Left lung (tissue), 10 donors: ENCODE data around the gene S100A5. TPM values are rescaled to one million over a fixed set of nuclear protein-coding genes. Genes with fewer than 3 reads are reported as not detected.

Source experiments
- ATAC-seq: fragments of 200-7000 bp; cut with Tn5 transposase; one replicate; pipeline ENCODE4 v1.9.1; 2020; ENCODE audit warnings: moderate library complexity
- DNase-seq, 4 donors: peaks; one replicate each; pipeline ENCODE4 v3.0.0-alpha.2; 2013 to 2020
- H3K27ac ChIP-seq, 2 donors: fragments of 200-600 bp; sonication (generic) in 1 of 2; one replicate each; pipeline versions ENCODE4 v1.5.0 to v1.8.0; 2020 to 2021
- H3K27me3 ChIP-seq, 2 donors: fragments of 200-600 bp; sonication (generic) in 1 of 2; one replicate each; pipeline versions ENCODE4 v1.5.0 to v1.8.0; 2020 to 2021
- H3K36me3 ChIP-seq, 2 donors: fragments of 200-600 bp; sonication (generic) in 1 of 2; one replicate each; pipeline versions ENCODE4 v1.5.0 to v1.8.0; 2020 to 2021
- H3K4me1 ChIP-seq, 2 donors: fragments of 200-600 bp; one replicate each; pipeline ENCODE4 v1.8.0; 2021
- H3K4me3 ChIP-seq, 2 donors: fragments of 200-600 bp; sonication (generic) in 1 of 2; one replicate each; pipeline versions ENCODE4 v1.5.0 to v1.8.0; 2020 to 2021; ENCODE audit warnings: mild to moderate bottlenecking in 1 of 2
- H3K9me3 ChIP-seq, 2 donors: fragments of 200-600 bp; sonication (generic) in 1 of 2; one replicate each; pipeline versions ENCODE4 v1.5.0 to v1.8.0; 2020 to 2021
- CTCF ChIP-seq, 2 donors: fragments of 200-600 bp; sonication (generic) in 1 of 2; IDR thresholded peaks; one replicate each; pipeline versions ENCODE4 v1.5.0 to v1.8.0; 2021; ENCODE audit warnings: antibody characterized with exemption in 2 of 2
- intact Hi-C, 2 donors: fragments of 100-400 bp; cut with DNase I; formaldehyde crosslinking; loops; one replicate each; pipeline versions ENCODE4 v1.11.2 to v1.14.2; 2022
- polyA plus RNA-seq, 6 donors: library from polyadenylated mRNA; unstranded; fragments of 120-200 nt; gene quantifications; one replicate each; pipeline ENCODE4 v1.2.1, GENCODE V29; 2013; ENCODE audit not compliant: insufficient read length in 6 of 6
- total RNA-seq, 2 donors: library from RNA; stranded (reverse); fragmentation: NEBNext Ultra II Directional; extraction: Animal tissue kit (Norgen Biotek cat#: 25700); gene quantifications; one replicate each; pipeline ENCODE4 v1.2.1, GENCODE V29; 2021
- donor health status: DM: no; HTN: yes; CAD: no.
- donor health status: DM: no; HTN: no; CAD: no.

S100A5 gene
- total and polyA plus RNA-seq, 8 donors, result 0.18 to 0.42 (median 0.36) TPM; not detected in 4

- no peaks in the 10 kb centered on the region for H3K9me3 ChIP-seq
- peak overlapping the region in 1 of 2 donors; percentile 66 for H3K4me3 ChIP-seq
- peaks cover 24 to 96% of the 10 kb centered on the region in 2 donors for H3K4me1 ChIP-seq
- no peaks in the 10 kb centered on the region for H3K27me3 ChIP-seq
- intact Hi-C loops, result no loop called here
- TF ChIP-seq CTCF (IDR thresholded peaks at IDR 0.05), result no peak
- H3K36me3 ChIP-seq, result peaks cover 0 to 23% of the 10 kb centered on the region in 2 donors
- ATAC-seq (no peak), DNase-seq (no peak)
- peak overlapping the region; percentile 13 to 95 for H3K27ac ChIP-seq
These were observed 2.4 kb upstream of the S100A5 start for GRCh38 chr1:153542956-153543711.

- TF ChIP-seq CTCF (IDR thresholded peaks at IDR 0.05), result no peak
- Histone ChIP-seq H3K4me1 (peaks cover 25 to 93% of the 10 kb centered on the region in 2 donors), H3K9me3 (no peaks in the 10 kb centered on the region), H3K4me3 (no peak overlapping the region), H3K27me3 (no peaks in the 10 kb centered on the region), H3K27ac (peak overlapping the region in 1 of 2 donors; percentile 95), H3K36me3 (peaks cover 0 to 23% of the 10 kb centered on the region in 2 donors)
- intact Hi-C loops, result no loop called here
- ATAC-seq (no peak), DNase-seq (no peak)
These were observed 1.2 kb upstream of the S100A5 start for GRCh38 chr1:153541641-153542590.

GRCh38 chr1:153539395-153540093, 1.2 kb downstream of the S100A5 start:
- Histone ChIP-seq H3K27ac (peak overlapping the region in 1 of 2 donors; percentile 95), H3K4me1 (peaks cover 23 to 83% of the 10 kb centered on the region in 2 donors), H3K27me3 (no peaks in the 10 kb centered on the region), H3K9me3 (no peaks in the 10 kb centered on the region), H3K36me3 (peaks cover 0 to 23% of the 10 kb centered on the region in 2 donors), H3K4me3 (no peak overlapping the region)
- TF ChIP-seq CTCF (IDR thresholded peaks at IDR 0.05), result no peak
- intact Hi-C loops, result no loop called here
- DNase-seq (no peak), ATAC-seq (no peak)

- no peak for ATAC-seq
These were observed 2.4 kb downstream of the S100A5 start for GRCh38 chr1:153538315-153538821.

More at GRCh38 chr1:153538315-153538821, 2.4 kb downstream of the S100A5 start:
- intact Hi-C loops, result no loop called here
- DNase-seq, result no peak
- no peak overlapping the region for H3K4me3 ChIP-seq
- no peaks in the 10 kb centered on the region for H3K27me3 ChIP-seq
- peaks cover 0 to 23% of the 10 kb centered on the region in 2 donors for H3K36me3 ChIP-seq
- no peaks in the 10 kb centered on the region for H3K9me3 ChIP-seq
- TF ChIP-seq CTCF (IDR thresholded peaks at IDR 0.05), result no peak
- peaks cover 13 to 83% of the 10 kb centered on the region in 2 donors for H3K4me1 ChIP-seq
- peak overlapping the region in 1 of 2 donors; percentile 37 for H3K27ac ChIP-seq
